HCEC 1CT (cell line): Measurements from ENCODE around the gene TENT5A.
"Not testable (repeated sequence)": the region's sequence is repeated elsewhere in the genome, so short reads cannot be mapped to it uniquely, and the experiment has no call there.

ENCODE experiments used
- DNase-seq: peaks from one replicate; pipeline ENCODE4 v3.0.0-alpha.2; 2017

Gene TENT5A

GRCh38 chr6:81752084-81752920 lies at the start of gene TENT5A:
TENT5A (minus strand) TSS chr6:81752681; CDS start chr6:81752141, 540 bp downstream.
- peak; percentile 91 for DNase-seq

- DNase-seq: no peak
Measured at GRCh38 chr6:81801489-81801888, 49.0 kb upstream of the TENT5A start.

DNA sequence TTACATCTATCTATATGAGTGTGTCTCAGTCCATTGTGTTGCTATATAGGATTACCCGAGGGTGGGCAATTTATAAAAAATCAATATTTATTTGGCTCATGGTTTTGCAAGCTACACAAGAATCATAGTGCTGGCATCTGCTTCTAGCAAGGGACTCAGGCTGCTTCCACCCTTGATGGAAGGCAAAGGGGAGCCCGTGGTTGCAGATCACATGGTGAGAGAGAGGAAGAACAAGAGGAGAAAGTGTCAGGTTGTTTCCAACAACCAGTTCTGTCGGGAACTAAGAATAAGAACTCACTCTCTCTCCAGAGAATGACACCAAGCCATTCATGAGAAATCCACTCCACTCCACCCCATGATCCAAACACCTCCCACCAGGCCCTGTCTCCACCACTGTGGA lies 48.2 kb upstream of the TENT5A start:
- DNase-seq: no peak

DNA sequence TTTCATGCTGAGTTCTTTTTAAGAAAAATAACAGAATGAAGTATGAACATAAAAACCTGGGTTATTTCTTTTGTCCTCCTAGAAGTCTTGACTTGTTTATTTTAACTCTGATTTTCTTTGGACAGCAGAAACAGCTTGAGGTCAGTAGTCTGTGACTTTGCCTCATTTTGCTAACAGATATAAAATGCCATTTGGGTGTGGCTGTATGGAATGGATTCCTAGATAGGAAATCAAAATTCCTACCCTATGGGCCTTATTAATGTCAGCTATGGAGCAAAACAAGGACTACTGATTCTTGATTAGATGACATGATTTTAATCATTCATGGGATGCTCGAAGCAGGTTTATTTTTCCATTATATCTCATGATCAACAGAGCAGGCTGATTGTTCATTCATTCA lies 46.8 kb upstream of the TENT5A start:
- DNase-seq: no peak

DNA sequence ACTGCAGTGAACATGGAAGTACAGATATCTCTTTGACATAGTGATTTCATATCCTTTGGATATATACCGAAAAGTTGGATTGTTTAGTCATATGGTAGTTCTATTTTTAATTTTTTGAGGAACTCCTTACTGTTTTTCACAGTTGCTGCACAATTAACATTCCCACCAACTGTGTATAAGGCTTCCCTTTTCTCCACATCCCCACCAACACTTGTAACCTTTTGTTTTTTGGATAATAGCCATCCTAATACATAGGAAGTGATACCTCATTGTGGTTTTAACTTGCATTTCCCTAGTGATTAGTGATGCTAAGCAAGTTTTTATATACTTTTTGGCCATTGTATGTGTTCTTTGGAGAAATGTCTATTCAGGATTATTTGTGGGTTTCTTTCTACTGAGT lies 45.1 kb upstream of the TENT5A start:
- no peak for DNase-seq

DNA sequence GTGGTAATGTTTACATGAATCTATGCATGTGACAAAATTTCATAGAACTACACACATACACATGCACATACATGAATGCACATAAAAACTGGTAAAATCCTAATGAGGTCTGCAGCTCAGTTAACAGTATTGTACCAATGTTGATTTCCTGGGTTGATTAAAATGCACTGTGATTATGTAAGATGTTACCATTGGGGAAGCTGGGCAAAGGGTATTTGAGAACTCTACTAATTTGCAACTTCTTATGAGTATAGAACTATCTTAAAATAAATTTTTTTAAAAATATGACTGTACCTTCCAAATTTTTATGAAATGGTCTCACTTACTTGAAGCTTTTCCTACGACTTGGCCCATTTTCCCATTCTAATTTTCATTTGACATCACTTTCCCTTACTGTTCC lies 43.4 kb upstream of the TENT5A start:
- DNase-seq: no peak

GRCh38 chr6:81793821-81794475 lies 41.5 kb upstream of the TENT5A start:
- DNase-seq: peak; percentile 59

DNA sequence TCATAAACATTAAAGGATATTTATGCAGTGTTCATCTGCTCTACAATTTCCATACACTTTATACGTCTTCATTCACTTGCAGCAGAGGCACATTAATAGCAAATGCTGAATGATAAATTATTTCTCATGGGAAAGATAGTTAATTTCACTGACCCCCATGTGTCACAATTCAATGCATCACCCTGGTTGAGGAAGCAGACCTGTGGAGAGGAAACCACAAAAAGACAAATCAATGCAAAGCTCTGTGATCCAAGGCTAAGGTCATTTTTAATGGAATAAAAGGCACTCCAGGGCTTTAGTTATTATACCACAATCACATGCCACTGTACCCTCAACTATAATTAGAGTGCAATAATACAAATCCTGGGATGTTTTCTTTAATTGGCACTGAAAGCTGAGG lies 40.3 kb upstream of the TENT5A start:
- no peak for DNase-seq

DNA sequence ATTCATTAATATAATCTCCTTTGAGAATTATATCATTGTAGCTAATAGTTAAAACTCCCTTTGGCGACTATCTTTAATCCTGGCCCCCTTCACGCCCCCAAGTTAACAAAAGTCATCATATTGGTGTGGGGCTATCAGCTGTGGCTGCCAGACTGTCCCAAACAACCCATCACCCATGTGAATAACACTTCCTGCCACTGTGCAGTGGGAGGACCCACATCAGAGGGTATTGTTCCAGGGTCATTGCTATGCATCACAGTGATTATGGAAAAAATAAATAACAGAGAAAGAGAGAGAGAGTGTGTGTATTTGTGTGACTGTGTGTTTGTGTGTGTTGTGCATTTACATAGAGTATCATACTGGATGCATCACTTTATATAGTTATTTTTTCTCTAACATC lies 39.3 kb upstream of the TENT5A start:
- no peak for DNase-seq

GRCh38 chr6:81790034-81790433 lies 37.6 kb upstream of the TENT5A start:
- DNase-seq: no peak

DNA sequence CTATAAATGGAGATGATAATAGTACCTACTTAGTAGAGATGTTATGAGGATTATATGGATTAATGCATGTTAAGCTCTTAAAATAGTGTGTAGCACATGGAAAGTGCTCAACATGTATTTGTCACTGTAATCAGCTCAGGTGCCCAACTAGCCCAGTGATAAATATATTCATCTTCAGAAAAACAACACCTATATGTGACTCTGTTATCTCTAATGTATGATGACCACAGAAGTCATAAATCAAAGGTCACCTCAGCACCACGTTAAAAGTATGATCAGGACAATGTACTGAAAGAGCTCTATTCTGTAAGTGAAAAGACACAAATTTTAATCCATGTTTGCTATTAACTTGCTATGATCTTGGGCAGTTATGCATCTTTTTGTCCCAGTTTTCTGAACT lies 36.8 kb upstream of the TENT5A start:
- no peak for DNase-seq

DNA sequence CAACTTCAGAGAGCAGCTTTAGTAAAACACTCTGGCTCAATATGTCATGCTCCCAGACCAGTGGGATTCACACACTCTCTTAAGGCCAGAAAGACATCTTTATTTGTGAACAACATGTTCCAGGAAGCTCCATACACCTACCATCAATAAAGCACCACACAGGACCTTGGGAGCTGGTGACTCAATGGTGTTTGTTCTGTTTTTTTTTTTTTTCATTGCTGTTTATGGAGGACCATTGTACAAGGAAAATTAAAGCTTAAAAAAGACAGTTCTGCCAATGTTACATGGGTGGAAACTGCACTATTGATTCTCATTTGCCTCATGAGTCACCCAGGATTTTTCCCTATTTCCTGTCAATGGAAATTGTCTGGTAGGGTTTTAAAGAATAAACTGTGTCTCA lies 36.3 kb upstream of the TENT5A start:
- no peak for DNase-seq

DNA sequence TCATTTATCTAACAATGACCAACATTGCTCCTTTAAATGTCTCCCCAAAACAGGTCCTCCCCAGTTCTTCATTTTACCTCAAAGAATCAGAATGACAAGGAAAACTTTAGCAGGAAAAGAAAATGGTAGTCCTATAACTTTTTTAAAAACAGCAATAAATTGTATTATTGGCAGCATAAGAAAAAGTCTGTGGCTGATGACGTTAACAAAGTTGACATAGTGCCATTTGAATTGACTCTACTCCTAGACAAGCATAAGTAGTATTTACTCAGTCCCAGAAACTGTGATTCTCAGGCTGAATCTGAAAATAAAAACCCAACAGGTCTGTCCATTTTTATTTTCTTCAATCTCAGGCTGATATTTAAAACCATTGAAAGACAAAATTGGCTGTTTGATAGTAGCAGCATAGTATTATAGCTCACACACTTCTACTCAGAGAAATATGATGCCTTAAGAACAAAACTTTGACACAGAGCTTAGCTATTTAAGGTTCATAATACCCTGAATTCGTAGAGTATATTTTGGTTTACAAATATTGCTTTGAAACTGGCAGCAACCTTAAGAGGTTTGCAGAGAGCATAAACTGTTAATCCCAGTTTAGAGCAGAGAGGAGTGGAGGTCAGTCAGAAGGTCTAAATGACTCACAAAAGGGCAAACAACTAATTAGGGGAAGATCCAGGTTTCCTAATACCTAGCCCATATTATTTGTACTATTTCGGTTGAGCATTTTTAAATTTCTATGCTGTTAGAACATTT lies 35.0 kb upstream of the TENT5A start:
- peak; percentile 80 for DNase-seq

GRCh38 chr6:81786150-81786549 lies 33.7 kb upstream of the TENT5A start:
- DNase-seq: no peak

- no peak for DNase-seq
Measured at GRCh38 chr6:81785377-81785776, 32.9 kb upstream of the TENT5A start.

DNA sequence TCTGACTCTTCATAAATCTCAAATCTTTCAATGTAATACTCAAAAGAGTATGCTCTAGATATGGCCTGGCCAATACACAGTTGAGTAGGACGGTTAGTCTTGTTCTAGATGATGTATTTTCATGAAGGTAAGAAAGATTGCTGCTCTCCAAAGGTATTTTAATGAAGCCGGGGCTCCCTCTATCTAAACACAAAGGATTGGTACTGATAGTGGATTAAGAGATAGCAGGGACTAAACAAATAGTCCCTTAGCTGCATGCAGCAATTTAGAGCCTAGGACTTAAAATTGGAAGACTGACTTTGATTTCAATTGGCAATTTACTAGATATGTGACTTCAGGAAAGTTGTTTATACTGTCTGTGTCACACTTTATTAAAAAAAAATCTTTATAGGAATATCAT lies 31.4 kb upstream of the TENT5A start:
- no peak for DNase-seq

DNA sequence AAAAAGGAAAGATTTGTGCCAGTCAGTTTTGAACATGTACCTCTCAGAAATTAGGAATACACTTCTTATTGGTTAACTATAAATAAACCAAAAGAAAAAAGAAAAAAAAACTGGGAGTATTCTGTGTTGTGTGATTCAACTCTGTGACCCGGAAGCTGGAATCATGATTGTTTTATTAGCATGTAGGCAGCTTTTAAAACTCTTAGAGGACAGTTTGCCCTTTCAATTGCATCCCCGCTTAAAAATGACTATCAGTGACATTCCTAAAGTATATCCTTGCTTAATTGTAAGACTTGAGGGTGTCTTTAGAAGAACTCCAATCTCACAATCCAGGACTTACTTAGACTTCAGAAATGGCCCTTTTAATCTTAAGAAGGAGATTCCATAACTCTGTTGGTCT lies 29.1 kb upstream of the TENT5A start:
- DNase-seq: no peak

GRCh38 chr6:81777586-81778268 lies 25.2 kb upstream of the TENT5A start:
- DNase-seq: no peak

DNA sequence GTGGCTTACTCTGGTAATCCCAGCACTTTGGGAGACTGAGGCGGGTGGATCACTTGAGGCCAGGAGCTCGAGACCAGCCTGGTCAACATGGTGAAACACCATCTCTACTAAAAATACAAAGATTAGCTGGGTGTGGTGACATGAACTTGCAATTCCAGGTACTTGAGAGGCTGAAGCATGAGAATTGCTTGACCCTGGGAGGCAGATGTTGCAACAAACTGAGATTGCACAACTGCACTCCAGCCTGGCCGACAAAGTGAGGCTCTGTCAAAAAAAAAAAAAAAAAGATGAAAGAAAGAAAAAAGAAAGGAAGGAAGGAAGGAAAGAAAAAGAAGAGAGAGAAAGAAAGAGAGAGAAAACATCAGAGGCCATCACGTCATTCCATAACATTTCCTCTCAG lies 23.7 kb upstream of the TENT5A start:
- not testable (repeated sequence) for DNase-seq

GRCh38 chr6:81774542-81774941 lies 22.1 kb upstream of the TENT5A start:
- DNase-seq: no peak

DNA sequence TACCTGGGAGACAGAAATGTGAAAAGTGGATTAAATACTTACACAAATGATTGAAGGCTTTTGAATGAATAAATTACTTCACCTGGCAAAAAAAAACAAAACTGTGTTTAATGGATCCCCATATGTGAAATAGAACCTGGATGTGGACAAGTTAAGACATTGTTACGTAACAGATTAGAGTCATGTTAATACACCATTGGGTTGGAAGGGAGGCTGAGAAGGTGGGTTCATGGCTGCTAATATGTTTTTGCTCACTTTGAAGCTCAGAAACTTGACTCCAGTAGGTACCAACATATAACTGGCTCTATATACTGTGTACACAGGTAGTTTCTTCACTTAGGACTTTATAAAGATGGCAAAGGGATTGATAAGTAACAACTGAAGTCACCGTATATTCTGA lies 21.4 kb upstream of the TENT5A start:
- no peak for DNase-seq

GRCh38 chr6:81772741-81773140 lies 20.3 kb upstream of the TENT5A start:
- DNase-seq: peak; percentile 63

DNA sequence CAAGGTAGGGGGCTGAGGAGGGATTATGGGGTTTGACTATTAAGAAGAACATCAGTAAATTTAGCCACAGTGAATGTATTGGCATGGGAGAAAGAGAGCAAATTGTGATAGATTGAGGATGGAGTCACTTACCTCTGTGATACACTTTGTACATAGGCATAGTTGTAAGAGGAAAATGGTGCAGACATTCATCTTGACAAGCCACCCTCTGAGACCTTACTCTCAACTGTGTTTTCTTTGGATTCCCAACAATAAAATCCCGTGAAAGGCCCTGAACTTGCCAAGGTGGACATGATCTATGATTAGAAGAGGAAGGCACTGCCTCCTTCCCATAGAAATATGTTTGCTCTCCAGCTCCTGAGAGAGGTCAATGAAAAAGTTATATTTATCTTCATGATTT lies 18.6 kb upstream of the TENT5A start:
- no peak for DNase-seq
